Dermis blood vessel endothelial cell (primary cell): ENCODE data around the gene RBM38. TPM values are rescaled to one million over a fixed set of nuclear protein-coding genes. Genes with fewer than 3 reads are reported as not detected.

Experiments
- DNase-seq: peaks from one replicate; pipeline ENCODE4 v3.0.0; 2010
- total RNA-seq: library from RNA; depleted of rRNA; stranded (reverse); fragments of >200 nt; gene quantifications from 2 replicates; pipeline ENCODE4 v1.2.3, GENCODE V29; 2014

The RBM38 gene
- total RNA-seq, 1 donor from 2014 or later = 13.8 TPM

- DNase-seq = no peak
Measured at GRCh38 chr20:57404006-57404405, 12.8 kb downstream of the RBM38 start.

GRCh38 chr20:57404419-57405072, 13.3 kb downstream of the RBM38 start:
- no peak for DNase-seq

GRCh38 chr20:57405236-57406016, 14.2 kb downstream of the RBM38 start:
- no peak for DNase-seq

GRCh38 chr20:57407541-57407956, 16.4 kb downstream of the RBM38 start:
- no peak for DNase-seq

- DNase-seq = no peak
Measured at GRCh38 chr20:57408131-57408530, 16.9 kb downstream of the RBM38 start.

GRCh38 chr20:57408536-57409233, 17.5 kb downstream of the RBM38 start:
- DNase-seq = no peak

GRCh38 chr20:57409316-57409671, 18.1 kb downstream of the RBM38 start:
- no peak for DNase-seq

GRCh38 chr20:57409672-57410397, 18.6 kb downstream of the RBM38 start:
- DNase-seq = no peak

GRCh38 chr20:57410398-57410920, 19.3 kb downstream of the RBM38 start:
- DNase-seq = no peak

GRCh38 chr20:57410924-57411323, 19.7 kb downstream of the RBM38 start:
- no peak for DNase-seq

GRCh38 chr20:57411406-57412283, 20.4 kb downstream of the RBM38 start:
- DNase-seq = no peak

- DNase-seq = no peak
Measured at GRCh38 chr20:57412347-57413029, 21.3 kb downstream of the RBM38 start.

GRCh38 chr20:57413986-57414385, 22.8 kb downstream of the RBM38 start:
- no peak for DNase-seq

GRCh38 chr20:57414867-57415592, 23.8 kb downstream of the RBM38 start:
- no peak for DNase-seq

GRCh38 chr20:57415771-57416170, 24.6 kb downstream of the RBM38 start:
- no peak for DNase-seq

- no peak for DNase-seq
Measured at GRCh38 chr20:57416296-57417022, 25.3 kb downstream of the RBM38 start.

- DNase-seq = no peak
Measured at GRCh38 chr20:57417051-57417689, 26.0 kb downstream of the RBM38 start.

- no peak for DNase-seq
Measured at GRCh38 chr20:57417830-57418780, 26.9 kb downstream of the RBM38 start.
